Activated CD4-positive, alpha-beta memory T cell treated with anti-CD3 and anti-CD28 coated beads, Interleukin-2, amount 10 ng/mL, durations not matched to agents 7 days and 5 days (primary cell): ENCODE data around the gene TMEM132A. TPM values are rescaled to one million over a fixed set of nuclear protein-coding genes. Genes with fewer than 3 reads are reported as not detected.

Source experiments
- total RNA-seq, 2 experiments: library from RNA; stranded (reverse); gene quantifications; one replicate each; pipeline ENCODE4 v1.2.3, GENCODE V29; 2021

TMEM132A gene
- total RNA-seq, 2 experiments from 2014 or later: 0.30 TPM; not detected in 1

Other genes with a start within 250 kb of the TMEM132A start
- gene MS4A8, start 224.8 kb upstream of the TMEM132A start, total RNA-seq: not detected
- not detected for gene MS4A18, start 199.7 kb upstream of the TMEM132A start, total RNA-seq
- not detected for gene MS4A15, start 167.6 kb upstream of the TMEM132A start, total RNA-seq
- gene MS4A10, start 139.1 kb upstream of the TMEM132A start, total RNA-seq: not detected
- gene CCDC86, start 82.3 kb upstream of the TMEM132A start, total RNA-seq: 10 to 100 TPM; 15.3 to 16.5 TPM
- gene PTGDR2, start 68.5 kb upstream of the TMEM132A start, total RNA-seq: 1 to 10 TPM; 5.7 TPM
- under 1 TPM in 1 of 2 experiments, not detected in 1; 0.18 TPM for gene ZP1, start 56.9 kb upstream of the TMEM132A start, total RNA-seq
- 100 to 1,000 TPM in 1 of 2 experiments, 10 to 100 TPM in 1; 99.2 to 103 TPM for gene PRPF19, start 17.9 kb upstream of the TMEM132A start, total RNA-seq
- gene TMEM109, start 10.3 kb upstream of the TMEM132A start, total RNA-seq: 100 to 1,000 TPM; 101 to 110 TPM
- 1 to 10 TPM in 1 of 2 experiments, under 1 TPM in 1; 0.28 to 1.0 TPM for gene SLC15A3, start 27.7 kb downstream of the TMEM132A start, total RNA-seq
- 100 to 1,000 TPM; 293 to 299 TPM for gene CD6, start 47.2 kb downstream of the TMEM132A start, total RNA-seq
- gene CD5, start 178.0 kb downstream of the TMEM132A start, total RNA-seq: 100 to 1,000 TPM; 359 to 373 TPM
- gene VPS37C, start 237.0 kb downstream of the TMEM132A start, total RNA-seq: 1 to 10 TPM; 6.1 to 7.5 TPM